Vagina (tissue), 2 donors: ENCODE results near the gene TOP2B.

Source experiments
- CTCF ChIP-seq, 3 experiments: fragments of 450-650 bp in 2 of 3; fragments of 200-600 bp in 1 of 3; sonication (generic) in 1 of 3; IDR thresholded peaks; one replicate each; pipeline ENCODE4 v1.5.1; 2017 to 2019; ENCODE audit warnings: antibody characterized with exemption in 3 of 3, mild to moderate bottlenecking in 2 of 3, moderate library complexity in 2 of 3
- POLR2A ChIP-seq, 2 donors: fragments of 450-650 bp; IDR thresholded peaks; one replicate each; pipeline ENCODE4 v1.6.1; 2017; ENCODE audit warnings: antibody characterized with exemption in 2 of 2, mild to moderate bottlenecking in 2 of 2, moderate library complexity in 2 of 2
- POLR2AphosphoS5 ChIP-seq, 2 donors: sonication (generic); formaldehyde crosslinking; IDR thresholded peaks; one replicate each; pipeline ENCODE4 v1.9.0; 2017; ENCODE audit warnings: antibody characterized with exemption in 2 of 2, mild to moderate bottlenecking in 2 of 2, low read depth in 1 of 2; ENCODE audit not compliant: insufficient read depth in 1 of 2

DNA sequence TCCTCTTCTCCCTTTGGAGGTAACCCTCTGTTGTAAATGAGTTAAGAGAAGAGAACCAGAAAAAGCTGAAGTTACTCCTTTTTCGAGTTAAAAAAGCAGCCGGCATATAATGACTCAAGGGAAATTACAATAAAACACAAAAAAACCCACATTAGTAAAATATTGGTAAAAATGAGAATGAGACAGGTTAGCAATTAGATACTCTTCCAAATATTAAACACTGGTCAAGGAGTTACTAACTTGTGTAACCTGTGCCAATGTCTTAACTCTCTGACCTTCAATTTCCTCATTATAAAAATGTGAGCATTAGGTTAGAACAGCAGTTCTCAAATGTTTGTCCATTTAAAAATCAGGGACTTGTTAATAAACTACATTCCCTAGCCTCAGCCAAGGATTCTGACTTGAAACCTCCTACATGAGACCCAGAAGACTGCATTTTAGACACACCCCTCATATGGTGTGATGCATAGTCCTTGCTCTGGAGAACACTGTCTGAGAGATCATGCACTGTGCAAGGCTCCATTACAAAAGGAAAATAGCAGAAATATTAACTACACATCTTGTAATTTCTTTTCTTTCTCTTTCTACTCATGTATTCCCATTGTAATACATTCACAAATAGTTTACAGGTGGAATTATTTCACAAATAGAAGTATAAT, 42.7 kb upstream of the TOP2B start:
- TF ChIP-seq POLR2A (IDR thresholded peaks at IDR 0.05) (no peak), CTCF (IDR thresholded peaks at IDR 0.05) (no peak), POLR2AphosphoS5 (IDR thresholded peaks at IDR 0.05; ENCODE audit: insufficient read depth in 1 of 2, low read depth in 1 of 2) (no peak)
